HG02642 (cell line): ENCODE data around the gene UBTD1.
"Not testable (repeated sequence)": the region's sequence is repeated elsewhere in the genome, so short reads cannot be mapped to it uniquely, and the experiment has no call there.

Source experiments
- ATAC-seq: cut with Tn5 transposase; IDR thresholded peaks from one replicate; pipeline ENCODE4 v1.9.1; 2021; ENCODE audit warnings: mild to moderate bottlenecking; ENCODE audit not compliant: unreplicated experiment, poor library complexity

UBTD1 gene

DNA sequence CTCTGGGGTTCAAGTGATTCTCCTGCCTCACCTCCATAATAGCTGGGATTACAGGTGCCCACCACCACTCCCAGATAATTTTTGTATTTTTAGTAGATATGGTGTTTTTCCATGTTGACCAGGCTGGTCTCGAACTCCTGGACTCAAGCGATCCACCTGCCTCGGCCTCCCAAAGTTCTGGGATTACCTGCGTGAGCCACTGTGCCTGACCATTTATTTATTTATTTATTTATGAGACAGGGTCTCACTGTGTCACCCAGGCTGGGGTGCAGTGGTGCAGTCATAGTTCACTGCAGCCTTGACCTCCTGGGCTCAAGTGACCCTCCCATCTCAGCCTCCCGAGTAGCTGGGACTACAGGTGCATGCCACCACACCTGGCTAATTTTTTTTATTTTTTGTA is 55.6 kb downstream of the UBTD1 start:
- not testable (repeated sequence) for ATAC-seq

GRCh38 chr10:97555541-97555940 is 56.8 kb downstream of the UBTD1 start:
- not testable (repeated sequence) for ATAC-seq

DNA sequence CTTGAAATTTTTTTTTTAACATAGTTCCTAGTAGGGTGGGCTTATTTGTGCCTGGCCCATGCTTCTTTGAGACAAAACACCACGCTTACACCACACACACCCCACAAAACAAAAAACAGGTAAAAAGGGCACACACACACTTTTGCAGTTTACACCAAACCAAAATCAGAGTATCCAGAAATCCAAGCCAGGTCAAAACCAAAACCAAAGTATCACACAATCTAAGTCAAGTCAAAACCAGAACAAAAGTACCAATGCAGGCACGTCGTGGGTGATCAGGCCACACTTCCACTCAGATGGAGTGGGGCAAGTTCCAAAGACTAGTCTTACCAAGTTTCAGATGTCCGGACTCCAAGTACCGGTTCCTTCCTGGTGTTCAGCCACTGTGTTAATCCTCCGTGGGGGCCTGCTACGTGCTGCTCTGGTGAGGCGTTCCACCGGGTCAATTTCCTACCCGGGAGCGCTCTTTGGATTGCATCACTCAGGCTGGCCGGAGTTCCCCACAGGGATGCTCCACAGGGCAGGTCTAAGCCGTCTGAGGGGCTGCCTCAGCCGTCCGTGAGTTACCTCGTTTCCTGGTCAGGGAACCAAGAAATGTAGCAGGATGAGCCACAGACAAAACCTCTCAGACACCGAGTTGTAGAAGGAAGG is 62.1 kb downstream of the UBTD1 start:
- ATAC-seq, result not testable (repeated sequence)

DNA sequence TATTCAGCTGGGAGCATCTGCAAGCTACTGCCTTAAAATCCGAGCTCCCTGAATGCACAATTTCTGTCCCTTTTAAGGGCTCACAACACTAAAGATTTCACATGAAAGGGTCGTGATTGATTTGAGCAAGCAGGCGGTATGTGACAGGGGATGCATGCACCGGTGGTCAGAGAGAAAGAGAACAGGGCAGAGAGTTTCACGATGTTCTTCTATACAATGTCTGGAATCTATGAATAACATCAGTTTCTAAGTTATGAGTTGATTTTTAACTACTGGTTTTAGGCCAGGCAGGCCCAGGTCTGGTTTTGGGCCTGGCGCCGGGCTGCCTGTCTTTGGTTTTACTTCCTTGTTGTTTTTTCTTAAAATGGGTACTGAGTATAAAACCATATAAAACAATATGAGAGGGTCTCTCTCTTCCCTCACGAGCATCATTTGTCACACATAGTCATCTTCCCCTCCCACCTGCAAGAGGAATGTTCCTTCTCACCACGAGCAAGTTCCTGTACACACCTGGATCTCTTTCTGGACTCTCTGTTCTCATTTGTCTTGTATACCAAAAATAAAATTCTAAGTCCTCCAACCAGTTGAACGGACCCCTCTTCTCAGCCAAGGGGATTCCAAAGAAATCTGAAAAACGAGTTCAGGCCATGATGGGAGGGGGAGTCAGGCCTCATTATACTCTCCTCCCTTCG is 62.8 kb downstream of the UBTD1 start:
- ATAC-seq, result not testable (repeated sequence)

- ATAC-seq, result not testable (repeated sequence)
Observed at GRCh38 chr10:97562329-97562728, 63.6 kb downstream of the UBTD1 start.

DNA sequence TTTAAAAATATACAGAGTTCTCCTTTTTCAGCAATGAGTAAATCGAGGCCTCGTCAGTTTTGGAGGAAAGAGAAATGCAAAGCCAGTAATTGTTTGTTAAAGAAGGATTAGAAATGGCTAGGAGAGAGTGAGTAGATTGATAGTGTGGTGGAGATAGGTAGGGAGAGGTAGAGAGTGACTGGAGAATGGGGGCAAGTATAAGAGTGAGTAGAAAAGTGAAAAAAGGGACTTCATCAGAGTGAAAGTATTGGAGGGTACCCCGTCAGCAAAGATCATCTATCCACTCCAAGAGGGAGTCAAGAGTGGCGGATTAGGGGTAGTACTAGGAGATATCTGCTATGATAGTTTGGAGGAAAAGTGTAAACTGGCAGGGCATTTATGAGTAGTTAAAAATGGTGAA is 64.6 kb downstream of the UBTD1 start:
- no peak for ATAC-seq

DNA sequence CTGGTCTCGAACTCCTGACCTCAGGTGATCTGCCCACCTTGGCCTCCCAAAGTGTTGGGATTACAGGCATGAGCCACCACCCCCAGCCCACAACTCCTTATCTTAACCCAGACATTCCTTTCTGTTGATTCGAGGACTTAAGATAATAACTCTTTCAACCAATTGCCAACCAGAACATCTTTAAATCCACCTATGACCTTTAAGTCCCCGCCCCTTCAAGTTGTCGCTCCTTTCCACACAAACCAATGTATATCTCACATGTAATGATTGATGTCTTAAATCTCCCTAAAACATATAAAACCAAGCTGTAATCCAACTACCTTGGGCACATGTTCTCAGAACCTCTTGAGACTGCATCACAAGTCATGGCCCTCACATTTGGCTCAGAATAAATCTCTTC is 66.1 kb downstream of the UBTD1 start:
- ATAC-seq, result no peak

GRCh38 chr10:97566336-97566996 is 67.7 kb downstream of the UBTD1 start:
- no peak for ATAC-seq

DNA sequence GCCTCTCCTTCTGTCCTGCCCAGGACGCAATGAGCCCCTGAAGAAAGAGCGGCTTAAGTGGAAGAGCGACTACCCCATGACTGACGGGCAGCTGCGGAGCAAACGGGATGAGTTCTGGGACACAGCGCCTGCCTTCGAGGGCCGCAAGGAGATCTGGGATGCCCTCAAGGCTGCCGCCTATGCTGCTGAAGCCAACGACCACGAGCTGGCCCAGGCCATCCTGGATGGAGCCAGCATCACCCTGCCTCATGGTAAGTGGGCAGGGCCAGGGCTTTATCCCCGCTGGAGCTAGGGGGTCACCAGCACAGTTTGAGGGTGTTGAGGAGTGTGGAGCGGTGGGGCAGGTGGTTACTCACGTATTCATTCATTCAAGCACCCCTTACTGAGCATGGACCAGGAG is 69.2 kb downstream of the UBTD1 start:
- no peak for ATAC-seq

- ATAC-seq, result no peak
Observed at GRCh38 chr10:97570146-97570788, 71.5 kb downstream of the UBTD1 start.

DNA sequence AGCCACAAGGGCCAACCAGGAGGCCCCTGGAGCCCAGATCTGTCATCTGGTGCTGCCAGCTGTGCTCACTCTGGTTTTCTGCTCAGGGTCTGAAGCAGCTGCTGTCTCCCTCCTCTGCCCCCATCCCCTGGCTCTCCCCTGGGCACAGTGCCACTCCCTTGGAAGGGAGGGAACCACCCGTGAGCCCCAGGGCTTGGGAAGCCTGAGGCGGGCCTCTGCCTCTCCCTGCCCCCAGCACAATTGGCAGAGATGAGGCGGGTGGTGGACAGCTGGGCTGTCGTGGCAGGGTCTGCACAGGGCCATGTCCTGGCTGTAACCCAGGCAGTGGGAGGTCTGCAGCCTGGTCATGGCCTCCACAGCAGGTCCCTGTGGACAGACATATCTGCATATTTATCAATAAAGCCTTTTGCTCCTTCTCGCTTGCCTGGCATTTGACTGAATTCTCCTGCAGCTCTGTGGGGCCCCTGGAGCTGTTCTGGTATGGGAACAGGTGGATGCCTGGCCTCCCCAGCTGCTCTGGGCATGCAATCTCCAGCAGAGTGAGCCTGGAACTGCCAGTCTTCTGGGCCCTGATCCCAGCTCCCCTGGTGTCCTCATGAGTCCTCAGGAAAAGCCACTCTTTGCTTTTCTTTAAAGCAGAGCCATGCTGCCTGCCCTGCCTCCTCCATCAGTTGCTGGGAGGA is 72.2 kb downstream of the UBTD1 start:
- ATAC-seq, result no peak

GRCh38 chr10:97571622-97572021 is 72.9 kb downstream of the UBTD1 start:
- ATAC-seq, result no peak

DNA sequence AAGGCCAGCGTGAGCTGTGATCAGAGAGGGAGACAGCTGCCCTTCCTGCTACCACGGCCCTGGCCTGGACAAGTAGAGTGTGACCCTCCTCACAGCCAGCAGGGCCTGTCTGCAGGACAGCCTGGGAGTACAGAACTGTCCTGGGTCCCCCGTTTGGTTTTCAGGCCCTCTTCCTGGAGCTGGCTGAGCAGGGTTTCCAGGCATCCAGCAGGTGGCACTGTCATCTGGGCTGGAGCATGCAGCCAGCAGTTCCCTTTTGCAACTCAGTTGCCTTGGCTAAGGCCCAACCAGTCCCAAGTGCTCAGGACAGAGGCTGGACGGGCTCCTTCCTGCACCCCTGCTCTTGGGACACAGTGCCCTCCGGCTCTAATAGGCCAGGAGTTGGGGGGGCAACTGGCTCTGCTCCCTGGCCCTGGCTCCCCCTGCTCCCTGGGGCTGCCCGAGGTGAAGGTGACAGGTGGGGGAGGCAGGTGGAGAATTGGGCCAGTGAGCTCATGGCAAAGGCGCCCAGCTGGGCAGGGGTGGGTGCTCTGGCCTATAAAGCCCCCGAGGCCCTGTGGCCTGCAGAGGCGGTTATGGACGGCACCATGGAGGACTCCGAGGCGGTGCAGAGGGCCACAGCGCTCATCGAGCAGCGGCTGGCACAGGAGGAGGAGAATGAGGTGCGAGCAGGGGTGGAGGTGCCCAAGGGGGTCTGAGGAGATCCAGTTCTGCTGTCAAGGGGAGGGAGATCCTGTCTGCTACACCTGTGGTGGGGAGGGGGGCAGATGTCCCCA is 73.7 kb downstream of the UBTD1 start, which contains the start of gene ANKRD2:
TSS of gene ANKRD2 (plus strand) at position 566 of the 776 bp plus-strand sequence. CDS start at position 576, 10 bp downstream.
- peak; percentile 54 for ATAC-seq

- ATAC-seq, result no peak
Observed at GRCh38 chr10:97573021-97573420, 74.3 kb downstream of the UBTD1 start.

DNA sequence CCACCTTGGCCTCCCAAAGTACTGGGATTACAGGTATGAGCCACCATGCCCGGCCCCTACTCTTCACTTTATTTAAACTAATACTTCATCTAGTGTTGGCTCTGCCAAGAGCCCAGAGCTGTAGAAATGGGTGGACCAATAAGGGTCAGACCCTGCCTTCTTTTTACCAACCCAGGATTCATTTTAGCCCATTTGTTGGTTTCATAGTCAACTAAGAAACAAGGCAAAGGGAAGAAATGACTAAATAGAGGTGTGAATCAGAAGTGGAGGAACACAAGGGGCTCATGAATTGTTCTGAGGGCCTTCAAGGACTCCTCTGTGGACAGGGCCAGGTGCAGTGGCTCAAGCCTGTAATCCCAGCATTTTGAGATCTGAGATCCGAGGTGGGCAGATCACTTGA is 74.9 kb downstream of the UBTD1 start:
- ATAC-seq, result no peak

DNA sequence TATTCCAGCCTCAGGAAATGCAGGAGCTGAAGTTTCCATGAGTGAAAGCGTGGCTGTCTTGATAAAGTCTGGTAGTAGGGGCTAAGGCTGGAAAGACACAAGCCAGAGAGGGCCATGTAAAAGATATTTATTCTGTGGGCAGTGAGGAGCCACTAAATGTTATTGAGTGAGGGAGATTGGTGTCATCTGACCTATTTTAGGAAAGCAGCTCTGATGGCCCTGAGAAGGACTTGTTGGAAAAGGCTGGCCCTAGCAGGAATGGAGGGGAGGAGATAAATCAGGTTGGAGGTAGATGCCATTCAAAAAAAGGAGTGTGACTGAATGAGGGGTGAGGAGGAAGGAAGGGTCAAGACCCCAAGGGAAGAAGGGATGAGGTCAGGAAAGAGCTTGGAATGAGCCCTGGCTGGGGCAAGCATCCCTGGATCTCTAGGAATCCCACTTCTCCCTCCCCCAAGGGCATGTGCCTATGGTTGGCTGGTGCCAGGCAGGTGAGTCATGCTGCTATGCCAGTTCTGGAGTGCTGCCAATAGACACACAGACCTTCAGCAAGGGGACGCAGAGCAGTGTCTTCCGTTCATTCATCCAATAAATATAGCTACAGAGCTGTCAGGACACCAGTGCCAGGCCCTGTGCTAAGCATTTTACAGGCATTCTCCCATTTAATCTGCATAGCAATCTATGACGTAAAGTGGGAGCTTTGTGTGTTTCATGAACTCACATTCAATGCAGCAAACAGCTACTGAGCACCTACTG is 75.8 kb downstream of the UBTD1 start:
- no peak for ATAC-seq

DNA sequence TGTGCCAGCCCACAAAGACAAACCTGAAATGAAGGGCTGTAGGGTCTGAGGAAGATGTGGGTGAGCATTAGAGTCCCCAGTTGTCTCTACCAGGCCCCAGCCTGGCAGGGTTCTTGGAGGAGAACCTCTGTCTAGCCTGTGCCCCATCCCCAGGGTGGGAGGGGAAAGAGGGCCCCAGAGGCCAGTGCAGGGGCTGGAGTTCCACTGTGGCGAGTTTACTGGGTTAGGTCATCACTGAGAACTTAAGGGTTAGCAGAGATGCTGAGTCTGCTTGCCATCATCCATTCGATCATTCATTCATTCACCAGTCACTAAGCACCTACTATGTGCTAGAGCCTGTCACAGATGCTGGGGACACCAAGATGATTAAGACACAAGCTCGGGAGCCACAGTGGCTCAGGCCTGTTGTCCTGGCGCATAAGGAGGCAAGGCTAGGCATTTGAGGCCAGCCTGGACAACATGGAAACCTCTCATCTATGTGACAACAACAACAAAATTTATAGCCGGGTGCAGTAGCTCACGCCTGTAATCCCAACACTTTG is 76.5 kb downstream of the UBTD1 start:
- no peak for ATAC-seq

DNA sequence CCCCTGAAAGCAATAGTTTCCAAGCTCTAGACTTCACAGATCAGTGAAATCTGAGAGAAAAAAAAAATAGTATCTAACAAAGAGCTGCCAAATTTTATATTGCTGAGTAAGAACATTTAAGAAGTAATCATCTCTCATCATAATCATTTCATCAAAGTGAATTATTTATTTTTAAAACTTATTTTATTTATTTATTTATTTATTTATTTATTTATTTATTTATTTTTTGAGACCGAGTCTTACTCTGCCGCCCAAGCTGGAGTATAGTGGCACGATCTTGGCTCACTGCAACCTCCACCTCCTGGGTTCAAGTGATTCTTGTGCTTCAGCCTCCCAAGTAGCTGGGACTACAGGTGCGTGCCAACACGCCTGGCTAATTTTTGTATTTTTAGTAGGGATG is 77.8 kb downstream of the UBTD1 start:
- not testable (repeated sequence) for ATAC-seq

DNA sequence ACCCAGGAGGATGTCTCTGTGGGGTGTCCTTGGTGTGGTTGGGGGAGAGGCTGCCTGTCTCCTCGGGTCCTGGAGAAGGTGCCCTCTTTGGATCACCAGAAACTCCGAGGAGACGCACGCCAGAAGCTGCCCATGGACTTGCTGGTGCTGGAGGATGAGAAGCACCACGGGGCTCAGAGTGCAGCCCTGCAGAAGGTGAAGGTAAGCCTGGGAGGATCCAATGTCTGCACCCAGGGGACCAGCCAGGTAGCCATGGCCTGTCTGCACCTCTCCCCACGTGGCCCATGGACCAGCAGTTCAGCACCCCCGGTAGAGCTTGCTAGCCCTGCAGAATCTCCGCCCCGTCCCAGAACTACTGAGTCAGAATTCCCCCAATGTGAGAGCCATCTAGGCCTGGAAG is 79.0 kb downstream of the UBTD1 start:
- ATAC-seq, result no peak
